ENCODE data around the gene DHRS4. TPM values are rescaled to one million over a fixed set of nuclear protein-coding genes. Genes with fewer than 3 reads are reported as not detected.

The DHRS4 gene
- total RNA-seq, 6 experiments from 2014 or later, result 19.8 to 30.7 (median 24.9) TPM

GRCh38 chr14:23929822-23930294 lies 23.7 kb upstream of the DHRS4 start:
- H3K4me1 Mint-ChIP-seq (ENCODE audit: low read depth), result peaks cover 10% of the 10 kb centered on the region
- H3K27ac Mint-ChIP-seq, result no peak overlapping the region
- no peaks in the 10 kb centered on the region for H3K9me3 Mint-ChIP-seq
- peak; percentile 56 for DNase-seq
- H3K36me3 Mint-ChIP-seq (ENCODE audit: low read depth), result no peaks in the 10 kb centered on the region
- peak; percentile 96 for TF ChIP-seq CTCF (IDR thresholded peaks at IDR 0.05)
- no peak overlapping the region for H3K4me3 Mint-ChIP-seq
- H3K27me3 Mint-ChIP-seq (ENCODE audit: insufficient read depth), result peaks cover 19% of the 10 kb centered on the region

- Mint-ChIP-seq H3K9me3 (no peaks in the 10 kb centered on the region), H3K27ac (no peak overlapping the region), H3K27me3 (ENCODE audit: insufficient read depth) (peaks cover 18% of the 10 kb centered on the region), H3K4me3 (no peak overlapping the region), H3K4me1 (ENCODE audit: low read depth) (peaks cover 10% of the 10 kb centered on the region), H3K36me3 (ENCODE audit: low read depth) (no peaks in the 10 kb centered on the region)
- DNase-seq, result peak; percentile 54
- no peak for TF ChIP-seq CTCF (IDR thresholded peaks at IDR 0.05)
These were observed 22.8 kb upstream of the DHRS4 start for GRCh38 chr14:23930742-23931141.

DNA sequence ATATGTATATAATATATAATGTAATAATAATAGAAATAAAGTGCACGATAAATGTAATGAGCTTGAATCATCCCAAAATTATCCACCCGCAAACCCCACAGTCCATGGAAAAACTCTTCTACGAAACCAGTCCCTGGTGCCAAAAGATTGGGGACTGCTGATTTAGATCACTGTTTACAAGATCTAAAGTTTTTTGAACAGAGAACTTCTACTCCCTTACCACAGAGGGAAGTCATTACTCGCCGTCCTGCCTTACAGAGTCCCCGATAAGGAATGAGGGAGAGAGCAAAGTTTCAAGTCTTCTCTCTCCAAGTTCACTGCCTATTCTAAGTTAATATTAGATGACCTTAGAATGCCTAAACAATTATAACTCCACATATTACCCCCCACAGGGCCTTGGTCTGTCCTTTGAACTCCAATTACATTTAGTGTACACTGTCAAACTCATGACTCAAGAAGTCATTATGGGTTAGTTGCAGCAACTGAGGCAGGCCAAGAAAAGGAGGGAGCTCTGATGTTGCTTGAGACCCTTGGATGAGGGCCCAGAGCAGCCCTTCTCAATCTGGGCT lies 21.8 kb upstream of the DHRS4 start:
- H3K9me3 Mint-ChIP-seq, result no peaks in the 10 kb centered on the region
- no peak overlapping the region for H3K4me3 Mint-ChIP-seq
- H3K36me3 Mint-ChIP-seq (ENCODE audit: low read depth), result no peaks in the 10 kb centered on the region
- TF ChIP-seq CTCF (IDR thresholded peaks at IDR 0.05), result no peak
- H3K27ac Mint-ChIP-seq, result no peak overlapping the region
- peaks cover 10% of the 10 kb centered on the region for H3K4me1 Mint-ChIP-seq (ENCODE audit: low read depth)
- no peak for DNase-seq
- peaks cover 19% of the 10 kb centered on the region for H3K27me3 Mint-ChIP-seq (ENCODE audit: insufficient read depth)

- DNase-seq, result no peak
- H3K4me1 Mint-ChIP-seq (ENCODE audit: low read depth), result peaks cover 10% of the 10 kb centered on the region
- no peak for TF ChIP-seq CTCF (IDR thresholded peaks at IDR 0.05)
- no peak overlapping the region for H3K4me3 Mint-ChIP-seq
- H3K27ac Mint-ChIP-seq, result no peak overlapping the region
- no peaks in the 10 kb centered on the region for H3K9me3 Mint-ChIP-seq
- no peaks in the 10 kb centered on the region for H3K36me3 Mint-ChIP-seq (ENCODE audit: low read depth)
- peaks cover 19% of the 10 kb centered on the region for H3K27me3 Mint-ChIP-seq (ENCODE audit: insufficient read depth)
These were observed 20.9 kb upstream of the DHRS4 start for GRCh38 chr14:23932639-23933038.

GRCh38 chr14:23933108-23933741 lies 20.3 kb upstream of the DHRS4 start:
- peaks cover 15% of the 10 kb centered on the region for H3K27me3 Mint-ChIP-seq (ENCODE audit: insufficient read depth)
- H3K4me3 Mint-ChIP-seq, result no peak overlapping the region
- no peak for TF ChIP-seq CTCF (IDR thresholded peaks at IDR 0.05)
- H3K36me3 Mint-ChIP-seq (ENCODE audit: low read depth), result no peaks in the 10 kb centered on the region
- H3K27ac Mint-ChIP-seq, result no peak overlapping the region
- H3K9me3 Mint-ChIP-seq, result no peaks in the 10 kb centered on the region
- no peak for DNase-seq
- peaks cover 10% of the 10 kb centered on the region for H3K4me1 Mint-ChIP-seq (ENCODE audit: low read depth)

All from HFFc6 (cell line).